ENCODE data around the gene DIPK1B. TPM values are rescaled to one million over a fixed set of nuclear protein-coding genes. Genes with fewer than 3 reads are reported as not detected.
A peak's percentile ranks its signal among the peaks of the same experiment; 100 is the strongest.

The DIPK1B gene
- total and polyA plus RNA-seq, 10 donors = 5.2 to 26.5 (median 12.3) TPM

GRCh38 chr9:136694163-136694871, 18.1 kb upstream of the DIPK1B start:
- TF ChIP-seq POLR2A (IDR thresholded peaks at IDR 0.05) = no peak
- TF ChIP-seq POLR2AphosphoS5 (IDR thresholded peaks at IDR 0.05) = peak in 2 of 3 donors; percentile 50 to 55
- peak; percentile 24 to 89 (median 76) for TF ChIP-seq CTCF (IDR thresholded peaks at IDR 0.05 in 8 of 11, conservative IDR thresholded peaks at IDR 0.05 in 3 of 11)
- H3K27ac ChIP-seq = no peak overlapping the region
- WGBS, 5 donors = 43 to 65% (median 47%) methylated on average over 22 to 32 of the region's 32 CpGs
- DNase-seq = no peak
- H3K27me3 ChIP-seq (replicated peaks in 1 of 7) = peaks cover 0 to 41% (median 8%) of the 10 kb centered on the region in 7 donors
- H3K36me3 ChIP-seq = no peaks in the 10 kb centered on the region
- H3K9me3 ChIP-seq = no peaks in the 10 kb centered on the region
- intact Hi-C loops (cut with DNase I; ENCODE audit: low total_unique reads) = no loop called here
- H3K4me1 ChIP-seq = peaks cover 0 to 63% (median 32%) of the 10 kb centered on the region in 6 donors
- H3K4me3 ChIP-seq = no peak overlapping the region

- intact Hi-C loops (cut with DNase I; ENCODE audit: low total_unique reads) = no loop called here
- no peaks in the 10 kb centered on the region for H3K9me3 ChIP-seq
- H3K27me3 ChIP-seq (replicated peaks in 1 of 7) = peaks cover 0 to 47% (median 8%) of the 10 kb centered on the region in 7 donors
- no peak overlapping the region for H3K4me3 ChIP-seq
- no peaks in the 10 kb centered on the region for H3K36me3 ChIP-seq
- H3K27ac ChIP-seq = no peak overlapping the region
- 80 to 93% (median 86%) methylated on average over 11 of the region's 11 CpGs for WGBS, 5 donors
- peaks cover 0 to 68% (median 37%) of the 10 kb centered on the region in 6 donors for H3K4me1 ChIP-seq
- DNase-seq = no peak
- TF ChIP-seq POLR2AphosphoS5 (IDR thresholded peaks at IDR 0.05) (no peak), CTCF (IDR thresholded peaks at IDR 0.05 in 8 of 11, conservative IDR thresholded peaks at IDR 0.05 in 3 of 11) (no peak), POLR2A (IDR thresholded peaks at IDR 0.05) (no peak)
Measured at GRCh38 chr9:136694872-136695247, 17.5 kb upstream of the DIPK1B start.

GRCh38 chr9:136695435-136695895, 16.9 kb upstream of the DIPK1B start:
- Histone ChIP-seq H3K36me3 (no peaks in the 10 kb centered on the region), H3K9me3 (no peaks in the 10 kb centered on the region), H3K4me1 (peaks cover 4 to 74% (median 43%) of the 10 kb centered on the region in 6 donors), H3K27ac (no peak overlapping the region), H3K27me3 (replicated peaks in 1 of 7) (peaks cover 0 to 53% (median 8%) of the 10 kb centered on the region in 7 donors), H3K4me3 (no peak overlapping the region)
- DNase-seq = no peak
- WGBS, 5 donors = 77 to 90% (median 81%) methylated on average over 4 to 10 of the region's 10 CpGs
- TF ChIP-seq CTCF (IDR thresholded peaks at IDR 0.05 in 8 of 11, conservative IDR thresholded peaks at IDR 0.05 in 3 of 11) (no peak), POLR2A (IDR thresholded peaks at IDR 0.05) (no peak), POLR2AphosphoS5 (IDR thresholded peaks at IDR 0.05) (no peak)
- intact Hi-C loops (cut with DNase I; ENCODE audit: low total_unique reads) = no loop called here

GRCh38 chr9:136695955-136696354, 16.4 kb upstream of the DIPK1B start:
- H3K36me3 ChIP-seq = no peaks in the 10 kb centered on the region
- intact Hi-C loops (cut with DNase I; ENCODE audit: low total_unique reads) = no loop called here
- H3K9me3 ChIP-seq = no peaks in the 10 kb centered on the region
- H3K27me3 ChIP-seq (replicated peaks in 1 of 7) = peaks cover 0 to 57% (median 8%) of the 10 kb centered on the region in 7 donors
- TF ChIP-seq POLR2A (IDR thresholded peaks at IDR 0.05) = no peak
- TF ChIP-seq POLR2AphosphoS5 (IDR thresholded peaks at IDR 0.05) = no peak
- no peak for TF ChIP-seq CTCF (IDR thresholded peaks at IDR 0.05 in 8 of 11, conservative IDR thresholded peaks at IDR 0.05 in 3 of 11)
- H3K27ac ChIP-seq = no peak overlapping the region
- H3K4me3 ChIP-seq = no peak overlapping the region
- no peak for DNase-seq
- 53 to 65% (median 61%) methylated on average over 16 to 23 of the region's 23 CpGs for WGBS, 5 donors
- H3K4me1 ChIP-seq = peaks cover 9 to 79% (median 47%) of the 10 kb centered on the region in 6 donors
